Measurements from ENCODE around the gene IL13RA1.

DNA sequence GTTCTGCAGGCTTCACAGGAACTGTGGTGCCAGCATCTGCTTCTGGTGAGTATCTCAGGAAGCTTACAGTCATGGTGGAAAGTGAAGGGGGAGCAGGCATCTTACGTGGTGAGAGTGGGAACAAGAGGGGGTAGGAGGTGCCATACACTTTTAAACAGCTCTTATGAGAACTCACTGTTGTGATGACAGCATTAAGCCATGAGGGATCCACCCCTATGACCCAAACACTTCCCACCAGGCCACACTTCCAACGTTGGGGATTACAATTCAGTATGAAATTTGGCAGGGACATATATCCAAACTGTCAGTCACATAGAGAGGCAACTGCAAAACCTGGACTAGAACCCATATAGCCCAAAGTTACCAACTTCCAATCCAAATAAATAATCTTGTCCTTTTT, 53.1 kb downstream of the IL13RA1 start:
- TF ChIP-seq, protein P1, sequence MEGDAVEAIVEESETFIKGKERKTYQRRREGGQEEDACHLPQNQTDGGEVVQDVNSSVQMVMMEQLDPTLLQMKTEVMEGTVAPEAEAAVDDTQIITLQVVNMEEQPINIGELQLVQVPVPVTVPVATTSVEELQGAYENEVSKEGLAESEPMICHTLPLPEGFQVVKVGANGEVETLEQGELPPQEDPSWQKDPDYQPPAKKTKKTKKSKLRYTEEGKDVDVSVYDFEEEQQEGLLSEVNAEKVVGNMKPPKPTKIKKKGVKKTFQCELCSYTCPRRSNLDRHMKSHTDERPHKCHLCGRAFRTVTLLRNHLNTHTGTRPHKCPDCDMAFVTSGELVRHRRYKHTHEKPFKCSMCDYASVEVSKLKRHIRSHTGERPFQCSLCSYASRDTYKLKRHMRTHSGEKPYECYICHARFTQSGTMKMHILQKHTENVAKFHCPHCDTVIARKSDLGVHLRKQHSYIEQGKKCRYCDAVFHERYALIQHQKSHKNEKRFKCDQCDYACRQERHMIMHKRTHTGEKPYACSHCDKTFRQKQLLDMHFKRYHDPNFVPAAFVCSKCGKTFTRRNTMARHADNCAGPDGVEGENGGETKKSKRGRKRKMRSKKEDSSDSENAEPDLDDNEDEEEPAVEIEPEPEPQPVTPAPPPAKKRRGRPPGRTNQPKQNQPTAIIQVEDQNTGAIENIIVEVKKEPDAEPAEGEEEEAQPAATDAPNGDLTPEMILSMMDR (IDR thresholded peaks at IDR 0.05 in 2 of 3, conservative IDR thresholded peaks at IDR 0.05 in 1 of 3; ENCODE audit: borderline replicate concordance in 1 of 3, insufficient read depth in 1 of 3, low read depth in 2 of 3, low read length in 2 of 3) = no peak
- TF ChIP-seq, protein P2, sequence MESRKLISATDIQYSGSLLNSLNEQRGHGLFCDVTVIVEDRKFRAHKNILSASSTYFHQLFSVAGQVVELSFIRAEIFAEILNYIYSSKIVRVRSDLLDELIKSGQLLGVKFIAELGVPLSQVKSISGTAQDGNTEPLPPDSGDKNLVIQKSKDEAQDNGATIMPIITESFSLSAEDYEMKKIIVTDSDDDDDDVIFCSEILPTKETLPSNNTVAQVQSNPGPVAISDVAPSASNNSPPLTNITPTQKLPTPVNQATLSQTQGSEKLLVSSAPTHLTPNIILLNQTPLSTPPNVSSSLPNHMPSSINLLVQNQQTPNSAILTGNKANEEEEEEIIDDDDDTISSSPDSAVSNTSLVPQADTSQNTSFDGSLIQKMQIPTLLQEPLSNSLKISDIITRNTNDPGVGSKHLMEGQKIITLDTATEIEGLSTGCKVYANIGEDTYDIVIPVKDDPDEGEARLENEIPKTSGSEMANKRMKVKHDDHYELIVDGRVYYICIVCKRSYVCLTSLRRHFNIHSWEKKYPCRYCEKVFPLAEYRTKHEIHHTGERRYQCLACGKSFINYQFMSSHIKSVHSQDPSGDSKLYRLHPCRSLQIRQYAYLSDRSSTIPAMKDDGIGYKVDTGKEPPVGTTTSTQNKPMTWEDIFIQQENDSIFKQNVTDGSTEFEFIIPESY (IDR thresholded peaks at IDR 0.05; ENCODE audit: extremely low read depth, insufficient replicate concordance, low read length) = no peak
